Measurements from ENCODE around the gene HELQ. TPM values are rescaled to one million over a fixed set of nuclear protein-coding genes. Genes with fewer than 3 reads are reported as not detected.

Gene HELQ
- total RNA-seq, 1 experiment from 2014 or later = 10.9 TPM

Small RNAs within 50 kb of the gene (small RNA-seq; reads per million reads assigned to genes)
- gene AC114781.5 = 0 reads per million in 2 experiments

Other genes starting within 250 kb of the HELQ start
- 9.0 and 10.8 TPM in 2 replicates for gene COQ2, start 171.0 kb downstream of the HELQ start, total RNA-seq (2014; rRNA removed; shearing (Covaris generic))
- 5.7 and 7.4 TPM in 2 replicates for gene HPSE, start 121.0 kb downstream of the HELQ start, total RNA-seq (2014; rRNA removed; shearing (Covaris generic))
- gene MRPS18C, start 235 bp upstream of the HELQ start, total RNA-seq (2014; rRNA removed; shearing (Covaris generic)) = 45.7 and 50.2 TPM in 2 replicates
- 12.1 and 14.0 TPM in 2 replicates for gene ABRAXAS1, start 29.3 kb upstream of the HELQ start, total RNA-seq (2014; rRNA removed; shearing (Covaris generic))
- gene GPAT3, start 80.3 kb upstream of the HELQ start, total RNA-seq (2014; rRNA removed; shearing (Covaris generic)) = 95.7 and 97.1 TPM in 2 replicates

Measured in SK-MEL-5 (cell line).